Keratinocyte (primary cell): ENCODE results near the gene AGBL2.

Source experiments
- CTCF ChIP-seq, 3 experiments: IDR thresholded peaks in 1 of 3; conservative IDR thresholded peaks in 1 of 3; optimal IDR thresholded peaks in 1 of 3; 2 replicates in 2 of 3; 3 replicates in 1 of 3; pipeline versions ENCODE3 to v1.5.1; 2011; ENCODE audit warnings: low read length in 3 of 3, mild to moderate bottlenecking in 3 of 3, moderate library complexity in 2 of 3, control low read depth in 1 of 3, inconsistent platforms in 1 of 3; ENCODE audit not compliant: insufficient read depth in 2 of 3; ENCODE audit errors: extremely low read depth in 1 of 3
- EZH2 ChIP-seq: IDR thresholded peaks from one replicate; pipeline ENCODE4 v1.6.1; 2012; ENCODE audit warnings: inconsistent platforms, mild to moderate bottlenecking, low read length, moderate library complexity

- no peak for TF ChIP-seq CTCF (optimal IDR thresholded peaks at IDR 0.05 in 1 of 3, IDR thresholded peaks at IDR 0.05 in 1 of 3, conservative IDR thresholded peaks at IDR 0.05 in 1 of 3; ENCODE audit: extremely low read depth in 1 of 3, insufficient read depth in 2 of 3, low read length in 3 of 3)
- TF ChIP-seq EZH2: no peak
These were observed 63.2 kb downstream of the AGBL2 start for GRCh38 chr11:47651818-47652469.
